ENCODE measurements around the gene STYXL2.

STYXL2 gene

DNA sequence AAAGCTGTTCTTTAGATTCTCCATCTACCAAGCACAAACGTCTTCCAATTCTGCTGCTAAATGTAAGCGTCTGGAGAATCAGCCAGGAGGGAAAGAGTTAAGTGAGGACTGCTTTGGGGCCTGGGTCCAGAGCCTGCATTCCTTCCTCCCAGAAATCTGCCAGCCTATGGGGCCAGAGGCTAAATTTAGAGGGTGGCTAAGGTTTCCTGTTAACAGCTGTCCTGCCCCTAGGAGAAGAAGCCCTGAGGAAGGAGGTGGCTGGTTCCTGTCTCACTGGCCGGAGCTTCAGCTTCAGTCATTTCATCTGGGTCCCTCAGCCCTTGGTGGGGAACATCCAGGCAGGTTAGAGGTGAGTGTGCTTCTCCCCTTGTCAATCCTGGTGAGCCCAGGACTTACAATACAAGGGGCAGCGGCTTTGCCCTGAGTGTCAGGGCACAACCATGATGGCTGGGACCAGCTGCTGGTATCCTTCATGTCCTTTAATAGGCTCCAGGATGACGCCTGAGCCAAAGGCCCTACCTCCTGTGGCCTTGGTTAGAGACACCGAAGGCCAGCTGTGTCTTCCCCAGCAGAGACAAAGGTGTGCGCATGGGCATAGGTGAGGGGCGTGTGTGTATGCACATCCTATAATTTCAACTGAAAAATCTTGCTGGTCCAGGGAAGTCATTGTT is at the start of gene STYXL2:
STYXL2 (plus strand) TSS at position 230 of the 671 bp plus-strand sequence. CDS start 775 bp downstream, outside the sequence.
- TF ChIP-seq, protein P1, sequence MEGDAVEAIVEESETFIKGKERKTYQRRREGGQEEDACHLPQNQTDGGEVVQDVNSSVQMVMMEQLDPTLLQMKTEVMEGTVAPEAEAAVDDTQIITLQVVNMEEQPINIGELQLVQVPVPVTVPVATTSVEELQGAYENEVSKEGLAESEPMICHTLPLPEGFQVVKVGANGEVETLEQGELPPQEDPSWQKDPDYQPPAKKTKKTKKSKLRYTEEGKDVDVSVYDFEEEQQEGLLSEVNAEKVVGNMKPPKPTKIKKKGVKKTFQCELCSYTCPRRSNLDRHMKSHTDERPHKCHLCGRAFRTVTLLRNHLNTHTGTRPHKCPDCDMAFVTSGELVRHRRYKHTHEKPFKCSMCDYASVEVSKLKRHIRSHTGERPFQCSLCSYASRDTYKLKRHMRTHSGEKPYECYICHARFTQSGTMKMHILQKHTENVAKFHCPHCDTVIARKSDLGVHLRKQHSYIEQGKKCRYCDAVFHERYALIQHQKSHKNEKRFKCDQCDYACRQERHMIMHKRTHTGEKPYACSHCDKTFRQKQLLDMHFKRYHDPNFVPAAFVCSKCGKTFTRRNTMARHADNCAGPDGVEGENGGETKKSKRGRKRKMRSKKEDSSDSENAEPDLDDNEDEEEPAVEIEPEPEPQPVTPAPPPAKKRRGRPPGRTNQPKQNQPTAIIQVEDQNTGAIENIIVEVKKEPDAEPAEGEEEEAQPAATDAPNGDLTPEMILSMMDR (IDR thresholded peaks at IDR 0.05; ENCODE audit: control insufficient read depth, insufficient read depth, low read depth, low read length, missing control alignments): no peak
- H3K4me3 ChIP-seq (ENCODE audit: control insufficient read depth, low read depth, low read length): no peak within 1 kb of the TSS
- no peak for DNase-seq (ENCODE audit: low read depth)

DNA sequence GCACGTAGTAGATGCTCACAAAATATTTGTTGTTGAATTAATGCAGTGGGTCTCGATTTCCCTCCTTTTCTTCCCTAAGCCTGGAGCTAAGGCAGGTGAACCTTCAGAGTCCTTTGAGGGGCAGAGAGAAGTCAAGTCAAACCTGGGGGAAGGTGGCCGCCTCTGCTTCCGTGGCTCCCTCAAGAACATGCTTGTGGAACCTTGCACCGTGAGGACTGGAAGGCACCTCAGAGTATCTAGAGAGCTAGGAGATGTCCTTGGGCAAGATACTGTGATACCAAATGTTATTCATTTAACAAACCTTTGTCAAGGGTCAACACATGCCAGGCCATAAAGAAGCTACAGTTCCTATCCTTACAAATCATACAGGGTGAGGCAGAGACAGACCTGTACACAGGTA is 42.0 kb upstream of the STYXL2 start:
- DNase-seq (ENCODE audit: low read depth): no peak
- no peak overlapping the region for H3K4me3 ChIP-seq (ENCODE audit: control insufficient read depth, low read depth, low read length)
- TF ChIP-seq, protein P1 (IDR thresholded peaks at IDR 0.05; ENCODE audit: control insufficient read depth, insufficient read depth, low read depth, low read length, missing control alignments): no peak

DNA sequence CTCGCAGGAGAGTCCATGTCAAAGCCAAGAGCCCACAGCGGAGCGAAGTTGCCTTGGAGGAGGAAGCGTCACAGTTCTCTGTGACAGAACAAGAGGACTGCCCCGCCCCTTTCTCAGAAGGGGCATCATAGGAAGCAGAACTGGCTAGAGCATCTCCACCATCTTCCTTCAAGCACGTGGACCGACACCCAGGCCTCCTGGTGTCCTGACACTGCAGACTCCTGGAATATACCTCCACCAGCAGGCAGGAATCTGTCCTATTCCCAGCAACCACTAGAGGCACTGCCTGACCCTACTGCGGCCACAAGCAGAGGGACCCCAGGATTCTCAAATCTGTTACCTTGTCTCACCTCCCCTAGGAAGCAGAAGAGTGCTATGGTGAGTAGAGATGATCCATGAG is 41.5 kb upstream of the STYXL2 start:
- TF ChIP-seq, protein P1 (IDR thresholded peaks at IDR 0.05; ENCODE audit: control insufficient read depth, insufficient read depth, low read depth, low read length, missing control alignments): peak; percentile 53
- no peak for DNase-seq (ENCODE audit: low read depth)
- no peak overlapping the region for H3K4me3 ChIP-seq (ENCODE audit: control insufficient read depth, low read depth, low read length)

DNA sequence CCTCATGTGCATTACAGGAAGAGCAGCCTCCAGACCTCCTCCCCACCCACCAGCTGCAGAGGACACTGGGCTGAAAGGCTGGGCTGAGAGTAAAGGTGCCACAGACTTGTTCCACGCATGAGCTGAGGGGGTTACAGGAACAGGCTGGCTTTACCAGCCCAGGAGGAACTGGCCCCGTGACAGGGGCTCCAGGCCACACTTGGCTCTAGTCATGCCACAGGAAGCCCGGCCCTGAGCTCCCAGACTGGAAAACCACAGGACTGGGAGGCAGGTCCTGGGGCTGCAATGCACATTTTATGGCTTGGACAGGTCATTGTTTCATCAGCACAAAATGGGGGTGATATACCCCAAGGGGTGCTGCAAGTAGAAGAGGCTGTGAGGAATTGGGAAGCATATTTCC is 39.3 kb upstream of the STYXL2 start:
- DNase-seq (ENCODE audit: low read depth): no peak
- TF ChIP-seq, protein P1 (IDR thresholded peaks at IDR 0.05; ENCODE audit: control insufficient read depth, insufficient read depth, low read depth, low read length, missing control alignments): no peak
- H3K4me3 ChIP-seq (ENCODE audit: control insufficient read depth, low read depth, low read length): no peak overlapping the region

DNA sequence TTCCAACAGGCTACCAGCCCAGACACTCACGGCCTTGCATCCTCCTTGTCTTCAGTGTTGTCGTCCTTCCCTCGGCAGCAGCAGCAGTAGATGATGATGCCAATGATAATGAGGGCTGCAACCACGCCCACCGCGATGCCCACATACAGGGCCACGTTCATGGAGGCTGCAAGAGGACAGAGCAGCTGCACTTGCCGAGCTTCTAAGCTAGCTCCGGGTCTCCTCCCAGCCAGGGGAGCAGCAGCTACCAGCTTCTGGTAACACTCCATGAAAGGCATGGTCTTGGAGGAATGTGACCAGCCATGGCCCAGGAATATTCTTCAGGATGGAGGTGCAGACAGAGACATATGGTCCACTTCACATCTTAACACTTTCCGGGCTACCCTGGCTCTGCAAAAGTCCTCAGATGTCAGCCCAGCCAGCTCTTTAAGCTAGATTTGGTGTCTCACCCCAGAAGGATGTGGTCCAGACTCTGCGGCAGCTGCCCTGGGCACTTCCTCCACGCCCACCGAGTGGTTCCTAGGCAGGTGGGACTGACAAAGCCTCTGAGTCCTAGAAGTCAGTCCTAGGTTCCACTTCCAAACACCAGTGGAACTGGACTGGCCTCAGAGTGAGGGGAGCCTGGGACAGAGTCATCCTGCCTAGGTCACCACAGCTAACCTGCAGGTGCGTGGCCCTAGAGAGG is 38.8 kb upstream of the STYXL2 start:
- TF ChIP-seq, protein P1 (IDR thresholded peaks at IDR 0.05; ENCODE audit: control insufficient read depth, insufficient read depth, low read depth, low read length, missing control alignments): no peak
- no peak overlapping the region for H3K4me3 ChIP-seq (ENCODE audit: control insufficient read depth, low read depth, low read length)
- DNase-seq (ENCODE audit: low read depth): no peak

DNA sequence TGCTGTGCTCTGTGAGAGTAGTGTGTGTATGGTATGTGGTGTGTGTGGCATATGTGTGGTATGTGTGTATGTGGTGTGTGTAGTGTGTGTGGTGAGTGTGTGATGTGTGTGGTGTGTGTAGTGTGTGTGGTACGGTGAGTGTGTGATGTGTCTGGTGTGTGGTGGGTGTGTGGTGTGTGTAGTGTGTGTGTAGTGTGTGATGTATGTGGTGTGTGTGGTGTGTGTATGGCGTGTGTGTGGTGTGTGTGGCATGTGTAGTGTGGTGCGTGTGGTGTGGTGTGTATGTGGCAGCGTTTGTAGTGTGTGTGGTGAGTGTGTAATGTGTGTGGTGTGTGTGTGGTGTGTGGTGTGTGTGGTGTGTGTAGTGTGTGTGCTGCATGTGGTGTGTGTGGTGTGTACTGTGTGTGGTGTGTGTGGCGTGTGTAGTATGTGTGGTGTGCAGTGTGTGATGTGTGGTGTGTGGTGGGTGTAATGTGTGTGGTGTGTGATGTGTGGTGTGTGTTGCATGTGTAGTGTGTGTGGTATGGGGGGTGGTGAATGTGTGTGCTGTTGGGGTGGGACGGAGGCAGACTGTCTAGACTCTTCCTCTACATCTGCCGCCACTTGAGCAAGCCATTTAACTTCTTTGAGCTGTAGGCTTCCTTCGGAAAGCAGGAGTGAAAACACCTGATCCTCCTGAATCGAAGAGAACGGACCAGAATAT is 37.2 kb upstream of the STYXL2 start:
- no peak for DNase-seq (ENCODE audit: low read depth)
- TF ChIP-seq, protein P1 (IDR thresholded peaks at IDR 0.05; ENCODE audit: control insufficient read depth, insufficient read depth, low read depth, low read length, missing control alignments): no peak

More for the DNA sequence above, 37.2 kb upstream of the STYXL2 start:
- no peak overlapping the region for H3K4me3 ChIP-seq (ENCODE audit: control insufficient read depth, low read depth, low read length)
